GM21786 (cell line): ENCODE results near the gene DKKL1.

Experiments used
- ATAC-seq: cut with Tn5 transposase; IDR thresholded peaks from one replicate; pipeline ENCODE4 v1.9.1; 2021; ENCODE audit not compliant: unreplicated experiment

DKKL1 gene

GRCh38 chr19:49421039-49421877 is 57.6 kb downstream of the DKKL1 start:
- ATAC-seq: no peak

- ATAC-seq: no peak
Measured at GRCh38 chr19:49421878-49422202, 58.2 kb downstream of the DKKL1 start.

GRCh38 chr19:49422407-49423070 is 58.9 kb downstream of the DKKL1 start:
- ATAC-seq: no peak

GRCh38 chr19:49423071-49423984 is 59.7 kb downstream of the DKKL1 start, which contains the start of gene PTH2:
TSS of gene PTH2 (minus strand) at chr19:49423441. CDS start at chr19:49423339, 102 bp downstream.
- no peak for ATAC-seq

- ATAC-seq: no peak
Measured at GRCh38 chr19:49423985-49424303, 60.3 kb downstream of the DKKL1 start.
